ENCODE data around the gene ARID2. TPM values are rescaled to one million over a fixed set of nuclear protein-coding genes. Genes with fewer than 3 reads are reported as not detected.

Gene ARID2
- total RNA-seq, 2 donors from 2014 or later, result 18.3 to 18.7 TPM

DNA sequence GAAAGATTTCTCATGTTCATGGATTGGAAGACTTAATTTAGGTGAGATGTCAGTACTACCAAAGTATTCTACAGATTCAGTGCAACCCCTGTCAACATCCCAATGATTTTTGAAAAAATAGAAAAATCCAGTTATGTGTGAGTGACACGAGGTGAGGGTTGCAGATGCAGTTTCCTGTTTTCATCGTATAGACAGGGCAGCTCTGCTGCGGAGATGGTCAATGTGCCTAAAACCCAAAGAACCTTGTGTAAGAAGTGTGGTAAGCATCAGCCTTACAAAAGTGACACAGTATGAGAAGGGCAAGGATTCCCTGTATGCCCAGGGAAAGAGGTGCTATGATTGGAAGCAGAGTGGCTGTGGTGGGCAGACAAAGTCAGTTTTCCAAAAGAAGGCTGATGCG, 166.5 kb downstream of the ARID2 start:
- intact Hi-C loops (cut with DNase I), result no loop called here
- ATAC-seq (no peak), DNase-seq (no peak)

- ATAC-seq (no peak), DNase-seq (no peak)
- intact Hi-C loops (cut with DNase I), result no loop called here
Measured at GRCh38 chr12:45898094-45898493, 168.6 kb downstream of the ARID2 start.

GRCh38 chr12:45907955-45908354, 178.4 kb downstream of the ARID2 start:
- DNase-seq, result no peak
- ATAC-seq, result no peak
- intact Hi-C loops (cut with DNase I), result no loop called here

GRCh38 chr12:45909041-45909713, 179.7 kb downstream of the ARID2 start:
- no peak for ATAC-seq
- intact Hi-C loops (cut with DNase I), result no loop called here

GRCh38 chr12:45912774-45913173, 183.3 kb downstream of the ARID2 start:
- intact Hi-C loops (cut with DNase I), result no loop called here
- ATAC-seq, result no peak
- no peak for DNase-seq

More at GRCh38 chr12:45909041-45909713, 179.7 kb downstream of the ARID2 start:
- no peak for DNase-seq

DNA sequence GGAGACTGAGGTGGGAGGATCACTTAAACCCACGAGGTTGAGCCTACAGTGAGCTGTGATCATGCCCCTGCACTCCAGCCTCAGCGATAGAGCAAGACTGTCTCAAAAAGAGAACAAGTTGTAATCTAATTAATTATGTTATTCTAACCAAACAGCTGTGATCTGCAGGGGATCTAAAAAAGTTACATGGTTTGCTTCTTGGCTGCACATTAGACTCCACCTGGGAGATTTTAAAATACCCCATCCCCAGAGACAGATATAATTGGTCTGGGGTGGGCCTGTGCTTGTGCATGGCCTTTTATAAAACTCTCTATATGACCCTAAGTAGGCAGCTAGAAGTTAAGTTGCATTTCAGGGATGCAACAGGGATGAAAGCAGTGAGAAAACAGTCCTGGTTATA, 184.1 kb downstream of the ARID2 start:
- ATAC-seq (no peak), DNase-seq (no peak)
- intact Hi-C loops (cut with DNase I), result no loop called here

DNA sequence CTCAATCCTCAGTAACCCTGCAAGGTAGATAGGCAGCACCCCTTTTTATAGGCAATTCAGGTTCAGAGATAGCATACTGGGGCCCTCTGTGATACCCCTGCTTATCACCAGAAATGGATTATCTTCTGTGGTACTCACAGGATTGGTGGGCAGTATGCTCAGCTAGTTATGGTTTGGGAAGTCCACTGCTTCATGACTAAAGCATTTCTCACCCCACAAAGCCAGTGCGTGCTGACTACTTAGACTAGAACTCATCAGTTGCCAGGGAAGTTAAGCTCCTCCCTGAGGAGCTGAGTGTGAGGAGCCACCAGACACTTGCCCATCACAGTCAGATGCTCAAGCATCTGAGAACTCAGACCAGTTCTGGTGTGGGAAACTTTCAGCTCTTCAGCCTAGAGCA, 184.6 kb downstream of the ARID2 start:
- ATAC-seq, result peak; percentile 20 to 65

GRCh38 chr12:45915405-45915804, 185.9 kb downstream of the ARID2 start:
- intact Hi-C loops (cut with DNase I), result no loop called here
- no peak for ATAC-seq

More for the DNA sequence above, 184.6 kb downstream of the ARID2 start:
- no peak for DNase-seq
- intact Hi-C loops (cut with DNase I), result no loop called here

DNA sequence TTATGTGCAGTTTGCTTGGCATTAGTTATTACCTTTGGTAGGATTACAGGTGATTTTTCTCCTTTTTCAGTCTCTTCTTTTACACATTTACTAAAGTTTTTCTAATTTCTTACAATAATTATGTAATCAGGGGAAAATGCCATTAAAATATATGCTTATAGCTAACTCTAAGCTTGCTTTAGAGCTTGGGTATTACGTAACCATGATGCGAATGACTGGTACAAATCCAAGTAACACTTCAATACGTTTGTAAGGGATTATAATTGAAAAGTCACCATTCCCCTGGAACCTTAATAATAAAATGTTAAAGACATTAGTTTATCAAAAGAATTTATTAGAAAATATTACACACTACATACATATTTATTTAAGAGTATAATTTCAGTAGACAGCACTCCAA, 189.3 kb downstream of the ARID2 start:
- no peak for ATAC-seq
- intact Hi-C loops (cut with DNase I), result no loop called here
- DNase-seq, result no peak

More at GRCh38 chr12:45915405-45915804, 185.9 kb downstream of the ARID2 start:
- no peak for DNase-seq

DNA sequence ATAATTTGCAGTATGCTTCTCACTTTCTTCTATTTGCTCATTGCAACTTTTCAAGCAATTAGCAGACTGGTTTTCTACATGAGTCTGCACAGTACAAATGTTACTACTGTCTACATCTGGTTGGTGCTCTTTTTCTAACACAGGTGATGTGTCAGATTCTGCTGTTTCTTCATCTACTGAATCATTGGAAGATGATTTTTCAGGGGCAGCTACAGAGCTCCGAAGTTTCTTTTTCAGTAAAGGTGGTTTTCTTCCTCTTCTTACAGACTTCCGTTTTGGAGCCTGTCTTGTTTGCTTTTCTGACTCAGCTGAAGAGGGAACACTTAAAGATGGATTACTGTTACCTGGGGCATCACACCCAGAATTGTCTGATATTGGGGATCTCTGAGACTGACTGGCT, 198.8 kb downstream of the ARID2 start:
- intact Hi-C loops (cut with DNase I), result no loop called here
- ATAC-seq, result no peak
- DNase-seq, result no peak

- no peak for DNase-seq
- ATAC-seq, result no peak
- intact Hi-C loops (cut with DNase I), result no loop called here
Measured at GRCh38 chr12:45930369-45930768, 200.9 kb downstream of the ARID2 start.

DNA sequence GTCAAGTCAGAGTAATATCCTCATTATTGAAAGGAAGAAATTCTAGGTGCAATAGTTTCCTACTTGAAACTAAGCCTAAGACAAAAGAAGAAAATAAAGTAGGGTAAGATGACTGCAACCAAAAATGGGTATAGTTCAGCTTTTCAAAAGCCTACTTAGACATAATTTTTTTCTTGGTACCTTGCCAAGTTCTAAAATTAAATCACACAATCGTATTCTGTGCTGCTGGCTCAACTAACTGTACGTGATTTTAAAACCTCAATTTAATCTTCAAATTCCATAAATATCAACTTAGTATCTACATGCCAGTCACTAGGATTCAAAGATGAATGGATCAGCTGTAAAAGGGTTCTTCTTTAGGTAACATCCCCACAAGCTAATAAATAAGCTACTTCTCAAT, 204.0 kb downstream of the ARID2 start:
- no peak for ATAC-seq
- no peak for DNase-seq
- intact Hi-C loops (cut with DNase I), result no loop called here

DNA sequence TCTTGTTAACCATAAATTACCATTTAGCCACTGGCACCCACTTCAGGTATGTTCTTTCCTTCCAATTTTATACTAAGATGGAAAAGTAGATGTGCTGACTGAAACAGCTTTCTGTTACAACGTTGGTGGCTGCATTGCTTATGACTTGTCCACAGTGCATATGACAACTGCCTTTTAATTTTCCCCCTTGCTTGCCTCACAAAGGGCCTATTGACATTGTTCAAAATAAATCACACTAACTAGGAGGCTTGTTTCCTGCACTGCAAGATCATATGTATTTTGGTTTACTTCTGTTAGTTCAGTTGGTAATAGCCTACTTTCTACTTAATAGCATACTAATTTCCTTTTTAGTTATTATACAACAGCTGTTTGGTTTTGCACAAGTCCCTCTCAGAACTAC, 205.4 kb downstream of the ARID2 start:
- no peak for DNase-seq
- intact Hi-C loops (cut with DNase I), result no loop called here
- ATAC-seq, result no peak

DNA sequence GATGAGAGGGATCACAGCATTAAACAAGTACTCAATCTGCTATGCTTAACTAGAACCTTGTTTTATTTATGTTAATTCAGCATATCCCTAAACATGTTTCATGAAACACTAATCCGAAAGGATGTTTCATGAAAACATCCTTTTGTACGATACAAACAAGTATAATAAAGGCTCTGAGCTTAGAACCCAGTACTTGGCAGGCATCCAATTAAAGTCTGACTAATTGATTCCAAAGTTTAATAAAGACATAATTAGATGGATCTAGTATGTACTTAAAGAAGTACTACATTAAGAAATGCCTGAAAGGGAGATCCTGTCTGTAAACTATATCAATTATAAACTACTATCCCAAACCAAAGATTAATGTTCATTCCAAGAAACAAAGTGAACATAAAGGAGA, 209.1 kb downstream of the ARID2 start:
- DNase-seq, result no peak
- intact Hi-C loops (cut with DNase I), result no loop called here
- no peak for ATAC-seq

DNA sequence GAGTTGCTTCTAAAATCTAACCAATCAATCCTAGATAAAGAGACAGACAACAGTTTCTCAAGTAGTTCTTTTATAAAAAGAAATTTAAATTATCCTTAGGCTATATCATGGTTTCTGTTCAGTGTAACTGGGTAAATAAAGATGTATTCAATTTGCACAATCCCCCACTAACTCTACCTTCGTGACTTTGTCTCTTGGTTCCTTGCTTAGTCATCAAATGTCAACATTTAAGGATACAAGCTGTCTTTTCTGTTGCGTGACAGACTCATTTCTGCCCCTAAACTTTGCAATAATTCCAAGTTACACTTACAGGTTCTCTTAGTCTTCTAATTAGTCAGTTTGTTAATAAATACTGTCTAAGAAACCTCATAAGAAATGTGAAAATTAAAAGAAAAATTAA, 210.3 kb downstream of the ARID2 start:
- ATAC-seq (no peak), DNase-seq (no peak)
- intact Hi-C loops (cut with DNase I), result no loop called here

- intact Hi-C loops (cut with DNase I), result no loop called here
- ATAC-seq (peak in 1 of 2 donors; percentile 20), DNase-seq (no peak)
Measured at GRCh38 chr12:45944771-45945170, 215.3 kb downstream of the ARID2 start.

GRCh38 chr12:45946435-45946834, 216.9 kb downstream of the ARID2 start:
- DNase-seq (no peak), ATAC-seq (peak in 1 of 2 donors; percentile 83)
- intact Hi-C loops (cut with DNase I), result no loop called here

GRCh38 chr12:45948546-45948945, 219.0 kb downstream of the ARID2 start:
- no peak for ATAC-seq
- intact Hi-C loops (cut with DNase I), result no loop called here
- no peak for DNase-seq
